Measurements from ENCODE around the gene ALDH1L2. TPM values are rescaled to one million over a fixed set of nuclear protein-coding genes. Genes with fewer than 3 reads are reported as not detected.

The ALDH1L2 gene
- total and polyA plus RNA-seq, 9 of the 15 experiments (the other 6 are each of a cell fraction or from before 2014, with no cell fraction given), result 1.1 to 9.9 (median 3.8) TPM

DNA sequence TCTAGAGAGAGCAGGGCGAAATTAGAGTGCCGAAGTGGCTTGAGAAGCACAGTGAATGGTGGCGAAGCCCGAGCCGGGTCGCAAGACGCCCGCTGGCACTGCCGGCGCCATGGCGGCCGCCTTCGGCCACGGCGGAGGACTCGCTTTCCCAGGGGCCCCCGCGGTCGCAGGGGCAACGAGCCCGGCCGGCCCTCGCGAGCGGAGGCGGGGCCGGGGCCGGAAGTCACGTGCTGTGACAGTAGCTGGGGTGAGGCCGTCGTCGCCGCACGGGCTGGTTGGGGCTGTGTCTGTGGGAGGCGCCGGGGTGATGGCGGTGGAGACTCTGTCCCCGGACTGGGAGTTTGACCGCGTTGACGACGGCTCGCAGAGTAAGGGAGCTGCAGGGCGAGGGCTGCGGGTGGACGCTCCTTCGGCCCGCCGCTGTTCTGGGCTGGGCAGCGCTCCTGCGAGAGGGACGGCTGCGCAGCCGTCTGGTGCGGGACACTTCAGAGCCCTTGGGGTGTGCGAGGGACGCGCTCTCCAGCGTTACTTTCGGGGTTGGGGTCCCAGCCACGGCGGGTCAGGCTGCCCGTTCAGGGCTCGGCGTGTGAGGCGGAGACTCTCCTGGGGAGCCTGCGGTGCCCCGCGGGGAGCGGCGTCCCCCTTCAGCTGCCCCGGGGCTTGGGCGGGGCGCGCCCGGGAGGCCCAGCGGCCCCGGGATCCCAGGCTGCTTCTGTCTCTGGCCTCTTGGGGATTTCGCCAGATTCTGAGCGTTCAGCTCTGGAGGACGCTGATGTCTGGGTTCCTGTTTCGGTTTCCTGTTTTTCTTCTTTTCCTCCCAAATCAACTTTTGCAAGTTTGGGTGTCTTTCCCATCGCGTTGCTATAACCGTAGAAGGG, 23.5 kb upstream of the ALDH1L2 start, which contains the start of gene WASHC4 (continued):
- no peak for TF ChIP-seq HNRNPK (IDR thresholded peaks at IDR 0.05; ENCODE audit: low read depth, low read length, poor library complexity, severe bottlenecking)
- no peak for TF ChIP-seq SMAD2 (IDR thresholded peaks at IDR 0.05; ENCODE audit: low read depth, low read length)
- TF ChIP-seq NFIX (CRISPR knock-in tag; IDR thresholded peaks at IDR 0.05; ENCODE audit: low read depth), result no peak
- TF ChIP-seq RBM34 (IDR thresholded peaks at IDR 0.05; ENCODE audit: borderline replicate concordance, insufficient read depth, low read length), result no peak
- TF ChIP-seq NR2C1 (IDR thresholded peaks at IDR 0.05), result no peak
- TF ChIP-seq NR2C1 (tag; IDR thresholded peaks at IDR 0.05), result 0 out of 2 replicates have a peak, but pooled peaks have one; percentile 17
- TF ChIP-seq RAD51 (IDR thresholded peaks at IDR 0.05; ENCODE audit: borderline replicate concordance, low read depth), result peak; percentile 92
- TF ChIP-seq ZNF121 (CRISPR knock-in tag; conservative IDR thresholded peaks at IDR 0.05), result no peak
- peak; percentile 82; the same call in 1 of the 2 replicates for TF ChIP-seq KLF1 (tag; IDR thresholded peaks at IDR 0.05)
- TF ChIP-seq ZNF699 (CRISPR knock-in tag; IDR thresholded peaks at IDR 0.05; ENCODE audit: insufficient replicate concordance), result no peak
- TF ChIP-seq PHF20 (IDR thresholded peaks at IDR 0.05; ENCODE audit: partially characterized antibody), result peak; percentile 37
- TF ChIP-seq TAF9B (IDR thresholded peaks at IDR 0.05; ENCODE audit: partially characterized antibody), result peak; percentile 53
- no peak for TF ChIP-seq RFX7 (CRISPR knock-in tag; IDR thresholded peaks at IDR 0.05)
- 0 out of 2 replicates have a peak, but pooled peaks have one; percentile 47 for TF ChIP-seq ZNF766 (CRISPR knock-in tag; conservative IDR thresholded peaks at IDR 0.05)
- TF ChIP-seq ETV1 (tag; conservative IDR thresholded peaks at IDR 0.05; ENCODE audit: low read depth), result peak; percentile 83
- TF ChIP-seq POU5F1 (IDR thresholded peaks at IDR 0.05; ENCODE audit: borderline replicate concordance, low read depth, low read length, partially characterized antibody), result no peak
- no peak for TF ChIP-seq BDP1 (IDR thresholded peaks at IDR 0.05; ENCODE audit: insufficient read depth, insufficient read length)
- peak in 1 of 2 experiments; percentile 37; a peak in 1 of 4 replicates for TF ChIP-seq ZMIZ1 (IDR thresholded peaks at IDR 0.05; ENCODE audit: low read depth in 2 of 2, low read length in 2 of 2)
- TF ChIP-seq YY1 (IDR thresholded peaks at IDR 0.05; ENCODE audit: borderline replicate concordance in 1 of 3, control insufficient read depth in 1 of 3, extremely low read depth in 1 of 3, insufficient read depth in 3 of 3, insufficient read length in 1 of 3, insufficient replicate concordance in 2 of 3, low read depth in 1 of 3, low read length in 2 of 3), result peak; percentile 90 to 99 (median 98)
- TF ChIP-seq MCM5 (IDR thresholded peaks at IDR 0.05; ENCODE audit: low read depth), result no peak

Data from K562 (cell line).